ENCODE measurements around the gene F12. TPM values are rescaled to one million over a fixed set of nuclear protein-coding genes. Genes with fewer than 3 reads are reported as not detected.

Gene F12
- total RNA-seq, 1 experiment from 2014 or later: not detected

GRCh38 chr5:177396078-177396477 is 13.3 kb downstream of the F12 start:
- ChIA-PET CTCF (no interaction called here), POLR2A (ENCODE audit: low non-redundant PET) (no interaction called here)
- Histone ChIP-seq H3K27me3 (replicated peaks; ENCODE audit: insufficient read depth, low read depth, low read length, poor library complexity) (peaks cover 14% of the 10 kb centered on the region), H3K36me3 (ENCODE audit: insufficient read depth, low read length, poor library complexity, severe bottlenecking) (no peaks in the 10 kb centered on the region), H3K27ac (ENCODE audit: low read depth, low read length, poor library complexity, severe bottlenecking) (no peak overlapping the region), H3K9me3 (ENCODE audit: low read depth, low read length, poor library complexity, severe bottlenecking) (no peaks in the 10 kb centered on the region), H3K4me3 (ENCODE audit: low read depth, low read length, poor library complexity, severe bottlenecking) (no peak overlapping the region), H3K4me1 (ENCODE audit: insufficient read depth, low read length, poor library complexity, severe bottlenecking) (no peaks in the 10 kb centered on the region)
- no TSS peak for BruUV-seq (replicated peaks)
- DNase-seq (ENCODE audit: low spot score): no peak
- no peak for TF ChIP-seq EZH2 (IDR thresholded peaks at IDR 0.05; ENCODE audit: borderline replicate concordance, low read depth, low read length, poor library complexity, severe bottlenecking)
- TF ChIP-seq, protein P1, sequence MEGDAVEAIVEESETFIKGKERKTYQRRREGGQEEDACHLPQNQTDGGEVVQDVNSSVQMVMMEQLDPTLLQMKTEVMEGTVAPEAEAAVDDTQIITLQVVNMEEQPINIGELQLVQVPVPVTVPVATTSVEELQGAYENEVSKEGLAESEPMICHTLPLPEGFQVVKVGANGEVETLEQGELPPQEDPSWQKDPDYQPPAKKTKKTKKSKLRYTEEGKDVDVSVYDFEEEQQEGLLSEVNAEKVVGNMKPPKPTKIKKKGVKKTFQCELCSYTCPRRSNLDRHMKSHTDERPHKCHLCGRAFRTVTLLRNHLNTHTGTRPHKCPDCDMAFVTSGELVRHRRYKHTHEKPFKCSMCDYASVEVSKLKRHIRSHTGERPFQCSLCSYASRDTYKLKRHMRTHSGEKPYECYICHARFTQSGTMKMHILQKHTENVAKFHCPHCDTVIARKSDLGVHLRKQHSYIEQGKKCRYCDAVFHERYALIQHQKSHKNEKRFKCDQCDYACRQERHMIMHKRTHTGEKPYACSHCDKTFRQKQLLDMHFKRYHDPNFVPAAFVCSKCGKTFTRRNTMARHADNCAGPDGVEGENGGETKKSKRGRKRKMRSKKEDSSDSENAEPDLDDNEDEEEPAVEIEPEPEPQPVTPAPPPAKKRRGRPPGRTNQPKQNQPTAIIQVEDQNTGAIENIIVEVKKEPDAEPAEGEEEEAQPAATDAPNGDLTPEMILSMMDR (conservative IDR thresholded peaks at IDR 0.05; ENCODE audit: low read depth, low read length): no peak
- intact Hi-C loops (cut with micrococcal nuclease; ENCODE audit: unreplicated experiment): no loop called here

DNA sequence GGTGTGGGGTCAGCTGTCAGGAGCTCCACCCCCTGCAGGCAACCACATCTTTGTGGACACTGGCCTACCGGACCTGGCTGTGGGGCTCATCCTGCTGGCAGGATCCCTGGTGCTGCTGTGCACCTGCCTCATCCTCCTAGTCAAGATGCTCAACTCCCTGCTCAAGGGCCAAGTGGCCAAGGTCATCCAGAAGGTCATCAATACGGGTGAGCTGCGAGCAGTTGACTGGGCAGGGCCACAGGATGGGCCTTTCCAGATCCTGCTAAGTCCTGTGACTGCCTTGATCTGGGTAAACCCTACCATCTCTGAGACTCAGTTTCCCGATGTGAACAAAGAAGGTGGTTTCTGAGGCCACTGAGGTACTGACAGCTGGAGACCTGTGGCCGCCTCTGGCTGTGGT is 15.4 kb downstream of the F12 start:
- H3K27me3 ChIP-seq (replicated peaks; ENCODE audit: insufficient read depth, low read depth, low read length, poor library complexity): no peaks in the 10 kb centered on the region
- CTCF ChIA-PET: no interaction called here
- no peak overlapping the region for H3K27ac ChIP-seq (ENCODE audit: low read depth, low read length, poor library complexity, severe bottlenecking)
- H3K36me3 ChIP-seq (ENCODE audit: insufficient read depth, low read length, poor library complexity, severe bottlenecking): no peaks in the 10 kb centered on the region
- BruUV-seq (replicated peaks): no TSS peak
- POLR2A ChIA-PET (ENCODE audit: low non-redundant PET): no interaction called here
- intact Hi-C loops (cut with micrococcal nuclease; ENCODE audit: unreplicated experiment): no loop called here
- no peaks in the 10 kb centered on the region for H3K9me3 ChIP-seq (ENCODE audit: low read depth, low read length, poor library complexity, severe bottlenecking)
- H3K4me1 ChIP-seq (ENCODE audit: insufficient read depth, low read length, poor library complexity, severe bottlenecking): peaks cover 4% of the 10 kb centered on the region
- H3K4me3 ChIP-seq (ENCODE audit: low read depth, low read length, poor library complexity, severe bottlenecking): no peak overlapping the region
- DNase-seq (ENCODE audit: low spot score): no peak
- TF ChIP-seq EZH2 (IDR thresholded peaks at IDR 0.05; ENCODE audit: borderline replicate concordance, low read depth, low read length, poor library complexity, severe bottlenecking): no peak
- TF ChIP-seq, protein P1 (conservative IDR thresholded peaks at IDR 0.05; ENCODE audit: low read depth, low read length): no peak

DNA sequence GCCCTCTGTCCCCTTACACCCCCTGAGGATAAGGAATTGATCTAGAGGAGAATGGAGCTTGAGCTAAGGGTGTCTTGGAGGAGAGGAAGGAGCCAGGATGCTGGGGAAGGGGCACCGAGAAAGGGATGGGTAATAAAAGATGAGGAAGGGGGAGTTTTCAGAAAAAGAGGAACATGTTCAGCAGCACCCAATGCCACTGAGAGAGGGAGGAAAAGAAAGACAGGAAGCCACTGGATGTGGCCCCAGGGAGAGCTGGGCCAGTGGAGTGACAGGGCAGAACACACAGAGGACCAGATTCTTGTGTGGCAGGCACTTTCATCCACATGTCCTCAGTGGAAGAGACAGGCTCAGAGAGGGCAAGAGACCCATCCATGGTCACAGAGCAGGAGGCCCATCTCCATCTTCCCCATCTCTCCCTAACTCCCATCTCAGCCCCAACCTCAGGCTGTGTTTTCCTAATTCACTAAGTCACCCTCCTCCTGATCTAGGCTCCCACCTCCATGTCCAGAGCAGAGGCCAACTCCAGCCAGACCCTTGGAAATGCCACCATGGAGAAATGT is 16.1 kb downstream of the F12 start:
- TF ChIP-seq, protein P1 (conservative IDR thresholded peaks at IDR 0.05; ENCODE audit: low read depth, low read length): no peak
- no peak for TF ChIP-seq EZH2 (IDR thresholded peaks at IDR 0.05; ENCODE audit: borderline replicate concordance, low read depth, low read length, poor library complexity, severe bottlenecking)
- BruUV-seq (replicated peaks): no TSS peak
- CTCF ChIA-PET: no interaction called here
- Histone ChIP-seq H3K9me3 (ENCODE audit: low read depth, low read length, poor library complexity, severe bottlenecking) (no peaks in the 10 kb centered on the region), H3K27ac (ENCODE audit: low read depth, low read length, poor library complexity, severe bottlenecking) (no peak overlapping the region), H3K4me3 (ENCODE audit: low read depth, low read length, poor library complexity, severe bottlenecking) (no peak overlapping the region), H3K27me3 (replicated peaks; ENCODE audit: insufficient read depth, low read depth, low read length, poor library complexity) (no peaks in the 10 kb centered on the region), H3K4me1 (ENCODE audit: insufficient read depth, low read length, poor library complexity, severe bottlenecking) (peaks cover 4% of the 10 kb centered on the region), H3K36me3 (ENCODE audit: insufficient read depth, low read length, poor library complexity, severe bottlenecking) (no peaks in the 10 kb centered on the region)
- POLR2A ChIA-PET (ENCODE audit: low non-redundant PET): no interaction called here
- intact Hi-C loops (cut with micrococcal nuclease; ENCODE audit: unreplicated experiment): no loop called here
- DNase-seq (ENCODE audit: low spot score): no peak

All from A673 (cell line).